Gastroesophageal sphincter (tissue), 3 donors: ENCODE measurements around the gene HOGA1.

Experiments used
- EP300 ChIP-seq: sonication (generic); formaldehyde crosslinking; IDR thresholded peaks from one replicate; pipeline ENCODE4 v1.6.1; 2017; ENCODE audit warnings: antibody characterized with exemption, mild to moderate bottlenecking
- POLR2A ChIP-seq, 2 donors: fragments of 450-650 bp; IDR thresholded peaks; one replicate each; pipeline ENCODE4 v1.6.1; 2017; ENCODE audit warnings: antibody characterized with exemption in 2 of 2, mild to moderate bottlenecking in 2 of 2, moderate library complexity in 1 of 2
- TF ChIP-seq, protein P1 (sequence below), 4 experiments: fragments of 200-600 bp in 2 of 4; fragments of 450-650 bp in 2 of 4; sonication (generic) in 1 of 4; IDR thresholded peaks; one replicate each; pipeline ENCODE4 v1.5.1; 2017 to 2019; ENCODE audit warnings: antibody characterized with exemption in 4 of 4, mild to moderate bottlenecking in 2 of 4, moderate library complexity in 2 of 4

DNA sequence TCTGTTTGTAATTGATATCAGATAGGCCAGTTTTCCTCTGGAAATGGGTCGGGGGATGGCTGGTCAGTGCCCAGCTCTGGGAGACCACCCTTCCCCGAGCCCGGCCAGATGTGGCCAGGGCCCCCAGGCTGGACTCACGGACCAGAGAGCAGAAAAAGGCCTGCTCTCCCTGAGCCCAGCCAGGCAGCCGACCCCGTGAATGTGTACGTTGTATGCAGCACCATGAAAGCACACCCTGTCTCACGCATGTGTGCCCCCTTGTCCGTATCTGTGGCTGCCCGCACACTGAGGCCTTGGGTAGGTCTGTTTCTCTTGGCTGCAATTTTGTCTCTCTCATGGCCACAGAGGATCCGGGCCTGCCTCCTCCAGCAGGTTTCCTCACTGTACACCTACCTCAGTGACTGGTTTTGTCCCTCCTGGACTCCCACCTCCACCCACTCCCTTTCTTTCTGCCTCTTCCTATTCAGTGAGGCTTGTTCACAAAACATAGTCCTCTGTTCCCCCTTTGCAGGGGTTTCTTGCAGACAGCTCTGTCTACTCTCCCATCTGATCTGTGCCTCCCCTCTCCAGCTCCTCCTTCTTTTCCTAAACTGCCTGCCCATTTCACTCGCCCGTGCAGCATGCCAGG lies 35.2 kb upstream of the HOGA1 start:
- TF ChIP-seq POLR2A (IDR thresholded peaks at IDR 0.05): no peak
- TF ChIP-seq, protein P1, sequence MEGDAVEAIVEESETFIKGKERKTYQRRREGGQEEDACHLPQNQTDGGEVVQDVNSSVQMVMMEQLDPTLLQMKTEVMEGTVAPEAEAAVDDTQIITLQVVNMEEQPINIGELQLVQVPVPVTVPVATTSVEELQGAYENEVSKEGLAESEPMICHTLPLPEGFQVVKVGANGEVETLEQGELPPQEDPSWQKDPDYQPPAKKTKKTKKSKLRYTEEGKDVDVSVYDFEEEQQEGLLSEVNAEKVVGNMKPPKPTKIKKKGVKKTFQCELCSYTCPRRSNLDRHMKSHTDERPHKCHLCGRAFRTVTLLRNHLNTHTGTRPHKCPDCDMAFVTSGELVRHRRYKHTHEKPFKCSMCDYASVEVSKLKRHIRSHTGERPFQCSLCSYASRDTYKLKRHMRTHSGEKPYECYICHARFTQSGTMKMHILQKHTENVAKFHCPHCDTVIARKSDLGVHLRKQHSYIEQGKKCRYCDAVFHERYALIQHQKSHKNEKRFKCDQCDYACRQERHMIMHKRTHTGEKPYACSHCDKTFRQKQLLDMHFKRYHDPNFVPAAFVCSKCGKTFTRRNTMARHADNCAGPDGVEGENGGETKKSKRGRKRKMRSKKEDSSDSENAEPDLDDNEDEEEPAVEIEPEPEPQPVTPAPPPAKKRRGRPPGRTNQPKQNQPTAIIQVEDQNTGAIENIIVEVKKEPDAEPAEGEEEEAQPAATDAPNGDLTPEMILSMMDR (IDR thresholded peaks at IDR 0.05): no peak
- TF ChIP-seq EP300: no peak
